H1 (cell line): ENCODE measurements around the gene PPM1L. TPM values are rescaled to one million over a fixed set of nuclear protein-coding genes. Genes with fewer than 3 reads are reported as not detected.

Source experiments
- EP300 ChIP-seq, 2 experiments: IDR thresholded peaks; 1 replicate in 1 of 2; 2 replicates in 1 of 2; pipeline ENCODE4 v1.6.1; 2011 to 2012; ENCODE audit warnings: low read depth in 2 of 2, low read length in 2 of 2, mild to moderate bottlenecking in 2 of 2, borderline replicate concordance in 1 of 2, inconsistent platforms in 1 of 2, moderate library complexity in 1 of 2
- GABPA ChIP-seq: IDR thresholded peaks from 2 replicates; pipeline ENCODE4 v1.6.1; 2011; ENCODE audit warnings: mild to moderate bottlenecking, low read length, moderate library complexity, borderline replicate concordance; ENCODE audit not compliant: insufficient read depth
- SP4 ChIP-seq: IDR thresholded peaks from 2 replicates; pipeline ENCODE4 v1.6.1; 2012; ENCODE audit warnings: low read length, inconsistent platforms
- TCF12 ChIP-seq: IDR thresholded peaks from 2 replicates; pipeline ENCODE4 v1.6.1; 2011; ENCODE audit warnings: low read depth, mild to moderate bottlenecking, low read length
- ZNF274 ChIP-seq: IDR thresholded peaks from 2 replicates; pipeline ENCODE4 v1.7.0; 2012; ENCODE audit warnings: low read length, borderline replicate concordance; ENCODE audit errors: extremely low read depth
- polyA plus RNA-seq, 7 experiments: library from polyadenylated mRNA; depleted of rRNA in 3 of 7; stranded (reverse) in 5 of 7; unstranded in 2 of 7; fragments of >200 nt in 5 of 7; fragments of 200-250 nt in 2 of 7; gene quantifications; 1 replicate in 5 of 7; 2 replicates in 1 of 7; 4 replicates in 1 of 7; pipeline versions ENCODE4 v1.2.1 to v1.2.3, GENCODE V29; 2011 to 2013; ENCODE audit warnings: missing spikeins in 2 of 7, mixed read lengths in 2 of 7
- total RNA-seq: library from RNA; stranded (reverse); fragmentation: NEBNext Ultra II Directional; extraction: Animal tissue kit (Norgen Biotek cat#: 25700); gene quantifications from 2 replicates; pipeline ENCODE4 v1.2.1, GENCODE V29; 2021

Gene PPM1L
- total and polyA plus RNA-seq, 2 of the 8 experiments (the other 6 are each of a cell fraction or from before 2014, with no cell fraction given), result 2.8 to 18.1 TPM

DNA sequence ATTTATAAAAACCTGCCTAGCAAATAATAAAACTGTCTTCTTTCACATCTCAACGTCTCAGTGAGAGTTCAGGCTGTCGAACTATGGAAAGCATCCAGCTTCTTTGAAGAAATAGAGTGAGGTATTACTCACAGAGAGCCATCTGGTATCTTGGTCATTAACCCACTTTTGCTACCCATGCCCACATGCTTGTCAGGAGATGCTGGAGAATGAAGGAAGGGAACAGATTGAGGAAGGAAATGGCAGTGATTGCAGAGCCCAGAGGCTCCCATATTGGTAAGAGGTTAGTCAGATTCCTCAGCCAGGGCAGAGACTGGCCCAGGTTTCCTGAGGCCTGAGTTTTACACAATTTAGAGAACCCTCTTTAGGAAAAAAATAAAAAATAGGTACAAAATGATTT is 230.0 kb downstream of the PPM1L start (continued):
- TF ChIP-seq EP300 (IDR thresholded peaks at IDR 0.05; ENCODE audit: borderline replicate concordance in 1 of 2, low read depth in 2 of 2, low read length in 2 of 2), result no peak
- no peak for TF ChIP-seq GABPA
- no peak for TF ChIP-seq SP4
- TF ChIP-seq TCF12, result no peak
- no peak for TF ChIP-seq ZNF274
- TF ChIP-seq, all 59 proteins: peak for 0
